ENCODE measurements around the gene PIGR.

- TF ChIP-seq, protein P1, sequence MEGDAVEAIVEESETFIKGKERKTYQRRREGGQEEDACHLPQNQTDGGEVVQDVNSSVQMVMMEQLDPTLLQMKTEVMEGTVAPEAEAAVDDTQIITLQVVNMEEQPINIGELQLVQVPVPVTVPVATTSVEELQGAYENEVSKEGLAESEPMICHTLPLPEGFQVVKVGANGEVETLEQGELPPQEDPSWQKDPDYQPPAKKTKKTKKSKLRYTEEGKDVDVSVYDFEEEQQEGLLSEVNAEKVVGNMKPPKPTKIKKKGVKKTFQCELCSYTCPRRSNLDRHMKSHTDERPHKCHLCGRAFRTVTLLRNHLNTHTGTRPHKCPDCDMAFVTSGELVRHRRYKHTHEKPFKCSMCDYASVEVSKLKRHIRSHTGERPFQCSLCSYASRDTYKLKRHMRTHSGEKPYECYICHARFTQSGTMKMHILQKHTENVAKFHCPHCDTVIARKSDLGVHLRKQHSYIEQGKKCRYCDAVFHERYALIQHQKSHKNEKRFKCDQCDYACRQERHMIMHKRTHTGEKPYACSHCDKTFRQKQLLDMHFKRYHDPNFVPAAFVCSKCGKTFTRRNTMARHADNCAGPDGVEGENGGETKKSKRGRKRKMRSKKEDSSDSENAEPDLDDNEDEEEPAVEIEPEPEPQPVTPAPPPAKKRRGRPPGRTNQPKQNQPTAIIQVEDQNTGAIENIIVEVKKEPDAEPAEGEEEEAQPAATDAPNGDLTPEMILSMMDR (conservative IDR thresholded peaks at IDR 0.05; ENCODE audit: low read depth, low read length), result no peak
- TF ChIP-seq EZH2 (IDR thresholded peaks at IDR 0.05; ENCODE audit: borderline replicate concordance, low read depth, low read length, poor library complexity, severe bottlenecking), result no peak
These were observed 44.3 kb downstream of the PIGR start for GRCh38 chr1:206901944-206902343.

Measured in A673 (cell line).